Heart left ventricle (tissue), 16 donors: Measurements from ENCODE around the gene LDAF1. TPM values are rescaled to one million over a fixed set of nuclear protein-coding genes. Genes with fewer than 3 reads are reported as not detected.
A peak's percentile ranks its signal among the peaks of the same experiment; 100 is the strongest.
"Not testable (repeated sequence)": the region's sequence is repeated elsewhere in the genome, so short reads cannot be mapped to it uniquely, and the experiment has no call there.

Source experiments
- ATAC-seq, 4 donors: fragments of 200-7000 bp; cut with Tn5 transposase; one replicate each; pipeline ENCODE4 v1.9.1; 2020 to 2022; ENCODE audit warnings: moderate library complexity in 4 of 4, mild to moderate bottlenecking in 3 of 4, moderate number of reproducible peaks in 1 of 4
- DNase-seq, 5 donors: peaks; one replicate each; pipeline ENCODE4 v3.0.0-alpha.2; 2020
- H3K27ac ChIP-seq, 12 donors: fragments of 200-600 bp; sonication (generic) in 4 of 12; one replicate each; pipeline versions ENCODE4 v1.5.0 to v1.8.0; 2016 to 2022; ENCODE audit warnings: mild to moderate bottlenecking in 2 of 12
- H3K27me3 ChIP-seq, 9 donors: fragments of 200-600 bp; sonication (generic) in 2 of 9; one replicate each; pipeline versions ENCODE4 v1.5.1 to v1.8.0; 2016 to 2022; ENCODE audit warnings: mild to moderate bottlenecking in 3 of 9
- H3K36me3 ChIP-seq, 9 donors: fragments of 200-600 bp; sonication (generic) in 2 of 9; one replicate each; pipeline versions ENCODE4 v1.5.0 to v1.8.0; 2018 to 2022; ENCODE audit warnings: mild to moderate bottlenecking in 2 of 9
- H3K4me1 ChIP-seq, 12 donors: fragments of 200-600 bp; sonication (generic) in 4 of 12; one replicate each; pipeline versions ENCODE4 v1.5.0 to v1.8.0; 2016 to 2022; ENCODE audit warnings: mild to moderate bottlenecking in 3 of 12
- H3K4me3 ChIP-seq, 12 donors: fragments of 200-600 bp; sonication (generic) in 4 of 12; one replicate each; pipeline versions ENCODE4 v1.5.0 to v1.8.0; 2017 to 2022; ENCODE audit warnings: mild to moderate bottlenecking in 9 of 12, moderate library complexity in 4 of 12
- H3K9me3 ChIP-seq, 12 donors: fragments of 200-600 bp; sonication (generic) in 4 of 12; one replicate each; pipeline versions ENCODE4 v1.5.0 to v1.8.0; 2016 to 2022; ENCODE audit warnings: mild to moderate bottlenecking in 1 of 12
- CTCF ChIP-seq, 12 donors: fragments of 200-600 bp; sonication (generic) in 4 of 12; IDR thresholded peaks; one replicate each; pipeline versions ENCODE4 v1.5.0 to v1.8.0; 2018 to 2022; ENCODE audit warnings: antibody characterized with exemption in 12 of 12, mild to moderate bottlenecking in 5 of 12
- POLR2A ChIP-seq, 2 donors: fragments of 450-650 bp; IDR thresholded peaks; one replicate each; pipeline ENCODE4 v1.6.1; 2017; ENCODE audit warnings: antibody characterized with exemption in 2 of 2, mild to moderate bottlenecking in 2 of 2, moderate library complexity in 2 of 2
- WGBS, 4 donors: extraction: QIAGEN DNeasy Blood & Tissue Kit in 2 of 4; methylation state at CpG; one replicate each; pipeline versions ENCODE4 v1.1.5 to v1.1.7; 2013 to 2018; 5-methylcytosine and 5-hydroxymethylcytosine counted together
- intact Hi-C, 10 donors: fragments of 100-400 bp; cut with DNase I; formaldehyde crosslinking; loops; one replicate each; pipeline versions ENCODE4 v1.11.1 to v1.14.2; 2022
- polyA plus RNA-seq, 2 donors: library from polyadenylated mRNA; stranded (reverse); fragments of 200-250 nt; gene quantifications; one replicate each; pipeline ENCODE4 v1.2.3, GENCODE V29; 2013
- total RNA-seq, 9 donors: library from RNA; depleted of rRNA in 2 of 9; stranded (reverse); fragments of >200 nt in 2 of 9; fragmentation: NEBNext Ultra II Directional in 3 of 9; extraction: Animal tissue kit (Norgen Biotek cat#: 25700) in 3 of 9; gene quantifications; one replicate each; pipeline versions ENCODE4 v1.1.0 to v1.2.4, GENCODE V29; 2016 to 2023
- donor health status: ischemic (EF 13 %, LVEDD 7.1; RV severe dilation, severe dysfunction).
- donor health status: healthy with polysubstance abuse.
- donor health status: DM: no; HTN: yes; CAD: no.
- donor health status: DM: no; HTN: no; CAD: no.
- donor health status: ischemic (EF 25% LVEDD 6.9; RV normal size, moderate dysfunction).
- donor health status: ischemic (EF 25% LVEDD 5.7; RV mildly dilated, moderate dysfunction).
- donor health status: healthy.
- donor health status: DM: yes; HTN: yes; CAD: no.
- donor health status: ischemic (EF 35%, LVEDD 5.7; RV mildly dilated, moderate dysfunction).
- donor health status: nonischemic (EF 11% LVEDD 7.7; RV severe dilation, severe dysfunction).
- donor health status: DM: yes; HTN: yes; CAD: no.
- donor health status: PGD.
- donor health status: ischemic (EF 29% LVEDD 5.4; RV normal size, mild dysfunction).
- donor health status: nonischemic (EF 23%, LVEDD 6.1; RV moderate dilation, normal function).

LDAF1 gene
- total and polyA plus RNA-seq, 11 donors, result 31.0 to 334 (median 138) TPM

DNA sequence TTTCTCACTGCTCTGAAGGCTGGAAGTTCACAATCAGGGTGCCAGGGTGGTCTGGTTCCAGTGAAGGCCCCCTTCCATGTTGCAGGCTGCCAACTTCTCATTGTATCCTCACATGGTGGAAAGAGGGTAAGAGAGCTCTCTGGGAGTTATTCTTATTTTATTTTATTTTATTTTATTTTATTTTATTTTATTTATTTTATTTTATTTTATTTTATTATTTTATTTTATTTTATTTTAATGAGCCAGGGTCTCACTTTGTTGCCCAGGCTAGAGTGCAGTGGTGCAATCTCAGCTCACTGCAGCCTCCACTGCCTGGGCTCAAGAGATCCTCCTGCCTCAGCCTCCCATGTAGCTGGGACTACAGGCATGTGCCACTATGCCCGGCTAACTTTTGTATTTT is 2.5 kb upstream of the LDAF1 start:
- not testable (repeated sequence) for ATAC-seq, H3K27me3 ChIP-seq, H3K36me3 ChIP-seq, H3K9me3 ChIP-seq, DNase-seq, H3K27ac ChIP-seq, H3K4me3 ChIP-seq
- peaks cover 9 to 34% (median 19%) of the 10 kb centered on the region in 12 donors for H3K4me1 ChIP-seq
- intact Hi-C loops, result loop anchor here in 9 of 10 donors (1.0 to 10.0 kb wide), 12 partner anchors 121 to 1169 kb away; partner anchors contain the start of genes CRYM (in 1 of the 9) and UQCRC2 (in 1 of the 9)
- WGBS, 4 donors, result 62 to 83% (median 69%) methylated on average over 1 of the region's 1 CpG

- intact Hi-C loops, result loop anchor here in 9 of 10 donors (1.0 to 10.0 kb wide), 12 partner anchors 120 to 1168 kb away; partner anchors contain the start of genes CRYM (in 1 of the 9) and UQCRC2 (in 1 of the 9)
- Histone ChIP-seq H3K9me3 (no peaks in the 10 kb centered on the region), H3K4me3 (no peak overlapping the region), H3K36me3 (peaks cover 0 to 14% (median 0%) of the 10 kb centered on the region in 9 donors), H3K27ac (peak overlapping the region in 1 of 12 donors; percentile 92), H3K4me1 (peaks cover 9 to 43% (median 26%) of the 10 kb centered on the region in 12 donors), H3K27me3 (no peaks in the 10 kb centered on the region)
- WGBS, 4 donors, result 46 to 51% (median 48%) methylated on average over 6 of the region's 6 CpGs
- ATAC-seq (peak in 1 of 4 donors; percentile 16), DNase-seq (peak in 3 of 5 donors; percentile 35 to 40 (median 37))
- TF ChIP-seq POLR2A (IDR thresholded peaks at IDR 0.05) (no peak), CTCF (IDR thresholded peaks at IDR 0.05) (peak; percentile 31 to 73 (median 64))
Observed at GRCh38 chr16:21156767-21157467, 1.6 kb upstream of the LDAF1 start.

- ATAC-seq, result no peak
- Histone ChIP-seq H3K27ac (peak overlapping the region in 8 of 12 donors; percentile 77 to 94 (median 90)), H3K27me3 (no peaks in the 10 kb centered on the region), H3K9me3 (no peaks in the 10 kb centered on the region), H3K4me1 (peaks cover 13 to 51% (median 32%) of the 10 kb centered on the region in 12 donors), H3K36me3 (peaks cover 0 to 19% (median 0%) of the 10 kb centered on the region in 9 donors), H3K4me3 (peak overlapping the region in 4 of 12 donors; percentile 88 to 92 (median 90))
- no peak for DNase-seq
- intact Hi-C loops, result loop anchor here in 9 of 10 donors (1.0 to 10.0 kb wide), 12 partner anchors 120 to 1167 kb away; partner anchors contain the start of genes CRYM (in 1 of the 9) and UQCRC2 (in 1 of the 9)
- TF ChIP-seq POLR2A (IDR thresholded peaks at IDR 0.05) (no peak), CTCF (IDR thresholded peaks at IDR 0.05) (no peak)
- 77 to 81% (median 79%) methylated on average over 5 of the region's 5 CpGs for WGBS, 4 donors
Observed at GRCh38 chr16:21157632-21158031, 842 bp upstream of the LDAF1 start.

- DNase-seq (peak; percentile 43 to 68 (median 53)), ATAC-seq (peak; percentile 18 to 59 (median 40))
- H3K27me3 ChIP-seq, result no peaks in the 10 kb centered on the region
- H3K4me1 ChIP-seq, result peaks cover 20 to 67% (median 46%) of the 10 kb centered on the region in 12 donors
- TF ChIP-seq POLR2A (IDR thresholded peaks at IDR 0.05) (no peak), CTCF (IDR thresholded peaks at IDR 0.05) (no peak)
- no peaks in the 10 kb centered on the region for H3K9me3 ChIP-seq
- H3K27ac ChIP-seq, result peak overlapping the region; percentile 72 to 94 (median 88)
- peak overlapping the region; percentile 74 to 95 (median 88) for H3K4me3 ChIP-seq
- intact Hi-C loops, result loop anchor here in 8 of 10 donors (1.0 to 10.0 kb wide), 11 partner anchors 12 to 1165 kb away; partner anchors contain the start of genes CRYM (in 1 of the 8) and UQCRC2 (in 1 of the 8)
- H3K36me3 ChIP-seq, result peaks cover 0 to 32% (median 12%) of the 10 kb centered on the region in 9 donors
- 1 to 17% (median 4%) methylated on average over 22 to 27 of the region's 27 CpGs for WGBS, 4 donors
Observed at GRCh38 chr16:21159281-21159951, 942 bp downstream of the LDAF1 start.
